ENCODE data around the gene ULBP2.
"Not testable (repeated sequence)": the region's sequence is repeated elsewhere in the genome, so short reads cannot be mapped to it uniquely, and the experiment has no call there.

Gene ULBP2

GRCh38 chr6:149983145-149983544 lies 41.3 kb downstream of the ULBP2 start:
- H3K27ac ChIP-seq (ENCODE audit: low read length), result no peak overlapping the region
- no peaks in the 10 kb centered on the region for H3K36me3 ChIP-seq (ENCODE audit: insufficient read depth, low read depth, low read length)
- no peak overlapping the region for H3K9ac ChIP-seq (ENCODE audit: low read depth, low read length)
- H3K9me3 ChIP-seq (ENCODE audit: insufficient read depth, low read depth, low read length), result peaks cover 6% of the 10 kb centered on the region; the same call in 1 of the 2 replicates
- H3K27me3 ChIP-seq (ENCODE audit: insufficient read depth, low read length), result peaks cover 100% of the 10 kb centered on the region
- no peak overlapping the region for H3K4me3 ChIP-seq (ENCODE audit: low read length)
- H3K4me1 ChIP-seq (ENCODE audit: insufficient read depth, low read length), result no peaks in the 10 kb centered on the region

- Histone ChIP-seq H3K4me3 (ENCODE audit: low read length) (no peak overlapping the region), H3K27ac (ENCODE audit: low read length) (no peak overlapping the region), H3K4me1 (ENCODE audit: insufficient read depth, low read length) (no peaks in the 10 kb centered on the region; the same call in 1 of the 2 replicates), H3K9me3 (ENCODE audit: insufficient read depth, low read depth, low read length) (peaks cover 6% of the 10 kb centered on the region; the same call in 1 of the 2 replicates), H3K27me3 (ENCODE audit: insufficient read depth, low read length) (peaks cover 100% of the 10 kb centered on the region), H3K9ac (ENCODE audit: low read depth, low read length) (no peak overlapping the region), H3K36me3 (ENCODE audit: insufficient read depth, low read depth, low read length) (no peaks in the 10 kb centered on the region)
These were observed 43.0 kb downstream of the ULBP2 start for GRCh38 chr6:149984773-149985172.

GRCh38 chr6:149985481-149985937 lies 43.7 kb downstream of the ULBP2 start:
- H3K4me3 ChIP-seq (ENCODE audit: low read length), result no peak overlapping the region
- no peaks in the 10 kb centered on the region; the same call in 1 of the 2 replicates for H3K4me1 ChIP-seq (ENCODE audit: insufficient read depth, low read length)
- H3K27ac ChIP-seq (ENCODE audit: low read length), result no peak overlapping the region
- peaks cover 100% of the 10 kb centered on the region for H3K27me3 ChIP-seq (ENCODE audit: insufficient read depth, low read length)
- H3K36me3 ChIP-seq (ENCODE audit: insufficient read depth, low read depth, low read length), result no peaks in the 10 kb centered on the region
- peaks cover 6% of the 10 kb centered on the region; the same call in 1 of the 2 replicates for H3K9me3 ChIP-seq (ENCODE audit: insufficient read depth, low read depth, low read length)
- no peak overlapping the region for H3K9ac ChIP-seq (ENCODE audit: low read depth, low read length)

GRCh38 chr6:149987602-149988107 lies 45.8 kb downstream of the ULBP2 start:
- Histone ChIP-seq H3K27ac (ENCODE audit: low read length) (no peak overlapping the region), H3K4me1 (ENCODE audit: insufficient read depth, low read length) (no peaks in the 10 kb centered on the region; the same call in 1 of the 2 replicates), H3K36me3 (ENCODE audit: insufficient read depth, low read depth, low read length) (no peaks in the 10 kb centered on the region), H3K27me3 (ENCODE audit: insufficient read depth, low read length) (peaks cover 100% of the 10 kb centered on the region), H3K9me3 (ENCODE audit: insufficient read depth, low read depth, low read length) (peaks cover 8% of the 10 kb centered on the region; the same call in 1 of the 2 replicates), H3K4me3 (ENCODE audit: low read length) (no peak overlapping the region), H3K9ac (ENCODE audit: low read depth, low read length) (no peak overlapping the region)

- no peaks in the 10 kb centered on the region for H3K36me3 ChIP-seq (ENCODE audit: insufficient read depth, low read depth, low read length)
- H3K9me3 ChIP-seq (ENCODE audit: insufficient read depth, low read depth, low read length), result peaks cover 8% of the 10 kb centered on the region; the same call in 1 of the 2 replicates
- peaks cover 100% of the 10 kb centered on the region for H3K27me3 ChIP-seq (ENCODE audit: insufficient read depth, low read length)
- no peak overlapping the region for H3K27ac ChIP-seq (ENCODE audit: low read length)
- H3K4me3 ChIP-seq (ENCODE audit: low read length), result no peak overlapping the region
- no peak overlapping the region for H3K9ac ChIP-seq (ENCODE audit: low read depth, low read length)
- H3K4me1 ChIP-seq (ENCODE audit: insufficient read depth, low read length), result no peaks in the 10 kb centered on the region; the same call in 1 of the 2 replicates
These were observed 46.9 kb downstream of the ULBP2 start for GRCh38 chr6:149988550-149989346.

GRCh38 chr6:149990212-149990660 lies 48.4 kb downstream of the ULBP2 start:
- H3K9me3 ChIP-seq (ENCODE audit: insufficient read depth, low read depth, low read length), result peaks cover 8% of the 10 kb centered on the region; the same call in 1 of the 2 replicates
- H3K9ac ChIP-seq (ENCODE audit: low read depth, low read length), result no peak overlapping the region
- no peaks in the 10 kb centered on the region for H3K36me3 ChIP-seq (ENCODE audit: insufficient read depth, low read depth, low read length)
- H3K4me3 ChIP-seq (ENCODE audit: low read length), result no peak overlapping the region; the same call in 1 of the 2 replicates
- no peaks in the 10 kb centered on the region; the same call in 1 of the 2 replicates for H3K4me1 ChIP-seq (ENCODE audit: insufficient read depth, low read length)
- H3K27me3 ChIP-seq (ENCODE audit: insufficient read depth, low read length), result peaks cover 100% of the 10 kb centered on the region
- H3K27ac ChIP-seq (ENCODE audit: low read length), result no peak overlapping the region

GRCh38 chr6:149990661-149991471 lies 49.1 kb downstream of the ULBP2 start:
- Histone ChIP-seq H3K9me3 (ENCODE audit: insufficient read depth, low read depth, low read length) (peaks cover 8% of the 10 kb centered on the region; the same call in 1 of the 2 replicates), H3K27me3 (ENCODE audit: insufficient read depth, low read length) (peaks cover 100% of the 10 kb centered on the region), H3K9ac (ENCODE audit: low read depth, low read length) (no peak overlapping the region), H3K4me1 (ENCODE audit: insufficient read depth, low read length) (no peaks in the 10 kb centered on the region; the same call in 1 of the 2 replicates), H3K27ac (ENCODE audit: low read length) (no peak overlapping the region), H3K4me3 (ENCODE audit: low read length) (peak overlapping the region; percentile 36), H3K36me3 (ENCODE audit: insufficient read depth, low read depth, low read length) (no peaks in the 10 kb centered on the region)

GRCh38 chr6:149991472-149991795 lies 49.6 kb downstream of the ULBP2 start:
- peaks cover 100% of the 10 kb centered on the region for H3K27me3 ChIP-seq (ENCODE audit: insufficient read depth, low read length)
- not testable (repeated sequence) for H3K4me1 ChIP-seq (ENCODE audit: insufficient read depth, low read length); H3K9me3 ChIP-seq (ENCODE audit: insufficient read depth, low read depth, low read length); H3K4me3 ChIP-seq (ENCODE audit: low read length); H3K27ac ChIP-seq (ENCODE audit: low read length); H3K36me3 ChIP-seq (ENCODE audit: insufficient read depth, low read depth, low read length); H3K9ac ChIP-seq (ENCODE audit: low read depth, low read length)

GRCh38 chr6:149991838-149992237 lies 50.0 kb downstream of the ULBP2 start:
- H3K9me3 ChIP-seq (ENCODE audit: insufficient read depth, low read depth, low read length), result peaks cover 8% of the 10 kb centered on the region; the same call in 1 of the 2 replicates
- peaks cover 100% of the 10 kb centered on the region for H3K27me3 ChIP-seq (ENCODE audit: insufficient read depth, low read length)
- H3K4me3 ChIP-seq (ENCODE audit: low read length), result no peak overlapping the region
- no peaks in the 10 kb centered on the region; the same call in 1 of the 2 replicates for H3K4me1 ChIP-seq (ENCODE audit: insufficient read depth, low read length)
- no peak overlapping the region for H3K27ac ChIP-seq (ENCODE audit: low read length)
- no peaks in the 10 kb centered on the region for H3K36me3 ChIP-seq (ENCODE audit: insufficient read depth, low read depth, low read length)
- no peak overlapping the region for H3K9ac ChIP-seq (ENCODE audit: low read depth, low read length)

- no peak overlapping the region for H3K4me3 ChIP-seq (ENCODE audit: low read length)
- H3K4me1 ChIP-seq (ENCODE audit: insufficient read depth, low read length), result no peaks in the 10 kb centered on the region
- H3K27me3 ChIP-seq (ENCODE audit: insufficient read depth, low read length), result peaks cover 75% of the 10 kb centered on the region
- no peak overlapping the region for H3K27ac ChIP-seq (ENCODE audit: low read length)
- H3K36me3 ChIP-seq (ENCODE audit: insufficient read depth, low read depth, low read length), result no peaks in the 10 kb centered on the region
- no peak overlapping the region for H3K9ac ChIP-seq (ENCODE audit: low read depth, low read length)
- peaks cover 2% of the 10 kb centered on the region; the same call in 1 of the 2 replicates for H3K9me3 ChIP-seq (ENCODE audit: insufficient read depth, low read depth, low read length)
These were observed 53.5 kb downstream of the ULBP2 start for GRCh38 chr6:149995235-149995750.

GRCh38 chr6:149995971-149996370 lies 54.2 kb downstream of the ULBP2 start:
- Histone ChIP-seq H3K27me3 (ENCODE audit: insufficient read depth, low read length) (peaks cover 74% of the 10 kb centered on the region), H3K27ac (ENCODE audit: low read length) (no peak overlapping the region), H3K4me1 (ENCODE audit: insufficient read depth, low read length) (no peaks in the 10 kb centered on the region)

More at GRCh38 chr6:149995971-149996370, 54.2 kb downstream of the ULBP2 start:
- peaks cover 2% of the 10 kb centered on the region; the same call in 1 of the 2 replicates for H3K9me3 ChIP-seq (ENCODE audit: insufficient read depth, low read depth, low read length)
- no peak overlapping the region for H3K4me3 ChIP-seq (ENCODE audit: low read length)
- H3K9ac ChIP-seq (ENCODE audit: low read depth, low read length), result no peak overlapping the region
- no peaks in the 10 kb centered on the region for H3K36me3 ChIP-seq (ENCODE audit: insufficient read depth, low read depth, low read length)

All from iPS-20b (cell line).